GM06990 (cell line): Measurements from ENCODE around the gene REM1.
A peak's percentile ranks its signal among the peaks of the same experiment; 100 is the strongest.
"Not testable (repeated sequence)": the region's sequence is repeated elsewhere in the genome, so short reads cannot be mapped to it uniquely, and the experiment has no call there.

ENCODE experiments used
- DNase-seq: peaks from one replicate; pipeline ENCODE4 v3.0.0-alpha.2; 2011; ENCODE audit not compliant: insufficient read length; ENCODE audit errors: extremely low read depth
- H3K27me3 ChIP-seq: replicated peaks from 2 replicates; pipeline ENCODE4 v1.6.0; 2011; ENCODE audit warnings: low read length; ENCODE audit not compliant: control insufficient read depth, insufficient read depth
- H3K36me3 ChIP-seq: 2 replicates; pipeline ENCODE4 v1.5.1; 2011; ENCODE audit warnings: low read length; ENCODE audit not compliant: control insufficient read depth, insufficient read depth
- H3K4me3 ChIP-seq: replicated peaks from 2 replicates; pipeline ENCODE4 v1.5.1; 2011; ENCODE audit warnings: low read depth, mild to moderate bottlenecking, control low read depth, low read length
- CTCF ChIP-seq: IDR thresholded peaks from 2 replicates; pipeline ENCODE4 v1.5.1; 2011; ENCODE audit warnings: low read length, control low read depth, mild to moderate bottlenecking, inconsistent platforms; ENCODE audit not compliant: insufficient read depth, poor library complexity, severe bottlenecking

Gene REM1

GRCh38 chr20:31474758-31475427, at the start of gene REM1, which contains the start of gene DEFB124:
Gene REM1, plus strand, starts transcription at chr20:31475288. Its CDS starts 1,158 bp downstream, at chr20:31476446.
Gene DEFB124, minus strand, starts transcription at chr20:31475127. Its CDS starts 2,114 bp downstream, at chr20:31473013.
- Histone ChIP-seq H3K4me3 (no peak within 1 kb of the TSS), H3K27me3 (peaks cover 2% of the 10 kb centered on the region; the same call in 1 of the 2 replicates)
- DNase-seq, result no peak

GRCh38 chr20:31425797-31426196, 49.3 kb upstream of the REM1 start:
- no peak overlapping the region for H3K4me3 ChIP-seq
- no peaks in the 10 kb centered on the region; the same call in 1 of the 2 replicates for H3K27me3 ChIP-seq
- no peak for DNase-seq
- H3K36me3 ChIP-seq, result no peaks in the 10 kb centered on the region
- TF ChIP-seq CTCF, result no peak

More at GRCh38 chr20:31474758-31475427, at the start of gene REM1, which contains the start of gene DEFB124:
- H3K36me3 ChIP-seq, result no peaks in the 10 kb centered on the region
- no peak for TF ChIP-seq CTCF

GRCh38 chr20:31426891-31427551, 48.1 kb upstream of the REM1 start:
- H3K36me3 ChIP-seq, DNase-seq, H3K4me3 ChIP-seq, H3K27me3 ChIP-seq: not testable (repeated sequence)

- H3K36me3 ChIP-seq, H3K4me3 ChIP-seq, DNase-seq, H3K27me3 ChIP-seq: not testable (repeated sequence)
Measured at GRCh38 chr20:31427576-31427975, 47.5 kb upstream of the REM1 start.

GRCh38 chr20:31430568-31431115, 44.4 kb upstream of the REM1 start:
- Histone ChIP-seq H3K27me3 (no peaks in the 10 kb centered on the region), H3K4me3 (no peak overlapping the region), H3K36me3 (no peaks in the 10 kb centered on the region)
- no peak for DNase-seq
- TF ChIP-seq CTCF, result no peak

- H3K27me3 ChIP-seq, result no peaks in the 10 kb centered on the region
- no peaks in the 10 kb centered on the region for H3K36me3 ChIP-seq
- peak; percentile 58 for TF ChIP-seq CTCF
- DNase-seq, result no peak
- H3K4me3 ChIP-seq, result no peak within 1 kb of the TSS
Measured at GRCh38 chr20:31440012-31440659, 35.0 kb upstream of the REM1 start, which contains the start of gene DEFB123. Gene DEFB123, plus strand, starts transcription at chr20:31440632. Its CDS starts 67 bp downstream, at chr20:31440699.
